A549 treated with Hydrocortisone at 1 μM for 4 hours (cell line): ENCODE data around the gene MSL3. TPM values are rescaled to one million over a fixed set of nuclear protein-coding genes. Genes with fewer than 3 reads are reported as not detected.

Experiments used
- total RNA-seq: library from RNA; stranded (reverse); fragments of 200-300 nt; extraction: Qiagen RNA extraction; gene quantifications from 5 replicates; pipeline ENCODE4 v1.2.3, GENCODE V29; 2022

MSL3 gene, protein sequence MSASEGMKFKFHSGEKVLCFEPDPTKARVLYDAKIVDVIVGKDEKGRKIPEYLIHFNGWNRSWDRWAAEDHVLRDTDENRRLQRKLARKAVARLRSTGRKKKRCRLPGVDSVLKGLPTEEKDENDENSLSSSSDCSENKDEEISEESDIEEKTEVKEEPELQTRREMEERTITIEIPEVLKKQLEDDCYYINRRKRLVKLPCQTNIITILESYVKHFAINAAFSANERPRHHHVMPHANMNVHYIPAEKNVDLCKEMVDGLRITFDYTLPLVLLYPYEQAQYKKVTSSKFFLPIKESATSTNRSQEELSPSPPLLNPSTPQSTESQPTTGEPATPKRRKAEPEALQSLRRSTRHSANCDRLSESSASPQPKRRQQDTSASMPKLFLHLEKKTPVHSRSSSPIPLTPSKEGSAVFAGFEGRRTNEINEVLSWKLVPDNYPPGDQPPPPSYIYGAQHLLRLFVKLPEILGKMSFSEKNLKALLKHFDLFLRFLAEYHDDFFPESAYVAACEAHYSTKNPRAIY
- total RNA-seq = 19.4 to 23.5 TPM (median 22.5 TPM) in 5 replicates

DNA sequence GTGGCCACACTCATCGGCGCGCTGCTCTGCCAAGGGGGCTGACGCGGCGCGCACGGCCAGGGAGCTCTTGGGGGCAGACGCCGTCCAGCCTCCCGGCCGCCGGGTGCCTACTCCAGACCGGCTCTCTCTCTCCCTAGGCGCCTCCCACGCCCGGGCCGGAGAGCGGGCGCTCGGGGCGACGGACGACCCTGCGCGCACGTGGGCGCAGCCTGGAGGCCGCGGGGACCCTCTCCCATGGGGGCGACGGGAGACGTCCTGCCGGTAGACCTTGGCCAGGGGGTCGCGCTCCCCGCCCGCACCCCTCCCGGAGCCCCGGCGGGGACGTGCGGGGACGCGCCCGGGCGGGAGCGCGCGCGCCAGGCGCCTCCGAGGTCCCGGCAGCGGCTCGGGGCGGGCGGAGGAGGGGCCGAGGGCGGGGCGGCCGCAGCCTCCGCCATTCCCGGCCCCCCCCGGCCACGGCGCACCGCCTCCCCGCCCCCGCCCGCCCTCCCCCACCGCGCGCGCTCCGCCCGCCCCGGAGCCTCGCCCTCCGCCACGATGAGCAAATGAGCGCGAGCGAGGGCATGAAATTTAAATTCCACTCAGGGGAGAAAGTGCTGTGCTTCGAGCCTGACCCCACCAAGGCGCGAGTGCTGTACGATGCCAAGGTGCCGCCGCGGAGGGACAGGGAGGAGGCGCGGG, at the start of gene MSL3:
MSL3 (plus strand) TSS at position 519 of the 681 bp plus-strand sequence; CDS start at position 546, 27 bp downstream.

Other genes with a start within 250 kb of the MSL3 start
- 0.05 TPM in 1 of 5 replicates, not detected in the others for gene ARHGAP6, start 92.3 kb upstream of the MSL3 start, total RNA-seq